Urinary bladder (tissue), 4 donors: Measurements from ENCODE around the gene TTYH1. TPM values are rescaled to one million over a fixed set of nuclear protein-coding genes. Genes with fewer than 3 reads are reported as not detected.

Source experiments
- DNase-seq: peaks from one replicate; pipeline ENCODE4 v3.0.0-alpha.2; 2015; ENCODE audit errors: extremely low spot score
- H3K27ac ChIP-seq: one replicate; pipeline ENCODE4 v1.5.1; 2013; ENCODE audit warnings: low read depth, mild to moderate bottlenecking, moderate library complexity
- H3K36me3 ChIP-seq: one replicate; pipeline ENCODE4 v1.6.1; 2013; ENCODE audit warnings: mild to moderate bottlenecking, moderate library complexity; ENCODE audit not compliant: insufficient read depth
- H3K4me1 ChIP-seq: one replicate; pipeline ENCODE4 v1.6.1; 2013; ENCODE audit warnings: mild to moderate bottlenecking, moderate library complexity; ENCODE audit not compliant: insufficient read depth
- H3K4me3 ChIP-seq: one replicate; pipeline ENCODE4 v1.5.1; 2013; ENCODE audit warnings: low read depth, low read length
- WGBS: extraction: QIAGEN DNeasy Blood & Tissue Kit; methylation state at CpG from one replicate; pipeline ENCODE4 v1.1.7; 2013; 5-methylcytosine and 5-hydroxymethylcytosine counted together
- polyA plus RNA-seq: library from polyadenylated mRNA; stranded (reverse); fragments of 200-250 nt; gene quantifications from one replicate; pipeline ENCODE4 v1.2.3, GENCODE V29; 2013
- small RNA-seq: library from RNA; depleted of rRNA; stranded (forward); fragments of <200 nt; gene quantifications from one replicate; pipeline ENCODE3, GENCODE V24; 2014
- total RNA-seq: library from RNA; depleted of rRNA; stranded (reverse); fragments of >200 nt; gene quantifications from one replicate; pipeline ENCODE4 v1.2.3, GENCODE V29; 2014
- donor health status: healthy with polysubstance abuse.
- donor health status: healthy.

Gene TTYH1
- total and polyA plus RNA-seq, 2 donors, result 3.6 to 3.7 TPM

DNA sequence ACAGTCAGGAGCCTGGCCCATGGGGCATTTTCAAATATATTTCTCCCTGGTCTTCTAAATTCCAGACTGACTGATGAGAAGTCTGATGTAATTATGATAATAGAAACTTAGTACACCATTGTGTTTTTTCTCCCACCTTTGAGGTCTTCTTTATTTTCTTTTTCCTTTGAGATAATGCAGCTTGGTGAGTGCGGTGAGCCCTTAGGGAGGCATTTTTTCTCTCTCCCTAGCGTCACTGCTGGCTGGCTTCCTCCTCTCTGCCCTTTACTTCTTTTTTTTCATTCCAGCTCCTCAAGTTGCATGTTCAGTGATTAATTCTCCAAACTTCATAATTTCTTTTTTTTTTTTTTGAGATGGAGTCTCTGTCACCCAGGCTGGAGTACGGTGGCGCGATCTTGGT, 70.6 kb downstream of the TTYH1 start:
- Histone ChIP-seq H3K36me3 (no peaks in the 10 kb centered on the region), H3K27ac (no peak overlapping the region), H3K4me1 (no peaks in the 10 kb centered on the region), H3K4me3 (no peak overlapping the region)
- DNase-seq, result no peak
- WGBS, result 66% methylated on average over 5 of the region's 5 CpGs

Small RNA genes within 50 kb of the gene (small RNA-seq; reads per million reads assigned to genes)
- not detected for gene AC245884.3

Other genes with a start within 250 kb of the TTYH1 start
- gene TMC4, start 242.3 kb upstream of the TTYH1 start, total RNA-seq, result 15.4 TPM
- 16.0 TPM for gene TMC4, start 242.3 kb upstream of the TTYH1 start, polyA plus RNA-seq
- gene MBOAT7, start 225.9 kb upstream of the TTYH1 start, total RNA-seq, result 22.9 TPM
- gene MBOAT7, start 225.9 kb upstream of the TTYH1 start, polyA plus RNA-seq, result 69.7 TPM
- gene TSEN34, start 224.2 kb upstream of the TTYH1 start, total RNA-seq, result 31.1 TPM
- gene TSEN34, start 224.2 kb upstream of the TTYH1 start, polyA plus RNA-seq, result 81.4 TPM
- gene RPS9, start 214.6 kb upstream of the TTYH1 start, total RNA-seq, result 2,561 TPM
- gene RPS9, start 214.6 kb upstream of the TTYH1 start, polyA plus RNA-seq, result 3,100 TPM
- gene LILRB3, start 192.5 kb upstream of the TTYH1 start, total RNA-seq, result 2.9 TPM
- 7.2 TPM for gene LILRB3, start 192.5 kb upstream of the TTYH1 start, polyA plus RNA-seq
- 0.95 TPM for gene LILRA6, start 172.7 kb upstream of the TTYH1 start, total RNA-seq
- 3.4 TPM for gene LILRA6, start 172.7 kb upstream of the TTYH1 start, polyA plus RNA-seq
- gene LILRB5, start 158.2 kb upstream of the TTYH1 start, total RNA-seq, result 4.2 TPM
- gene LILRB5, start 158.2 kb upstream of the TTYH1 start, polyA plus RNA-seq, result 5.6 TPM
- gene LILRB2, start 134.4 kb upstream of the TTYH1 start, total RNA-seq, result 1.3 TPM
- 6.2 TPM for gene LILRB2, start 134.4 kb upstream of the TTYH1 start, polyA plus RNA-seq
- 1.3 TPM for gene LILRA5, start 102.3 kb upstream of the TTYH1 start, total RNA-seq
- gene LILRA5, start 102.3 kb upstream of the TTYH1 start, polyA plus RNA-seq, result 7.3 TPM
- gene LILRA4, start 76.3 kb upstream of the TTYH1 start, total RNA-seq, result not detected
- gene LILRA4, start 76.3 kb upstream of the TTYH1 start, polyA plus RNA-seq, result not detected
- gene LAIR1, start 50.5 kb upstream of the TTYH1 start, total RNA-seq, result 11.8 TPM
- 21.3 TPM for gene LAIR1, start 50.5 kb upstream of the TTYH1 start, polyA plus RNA-seq
- gene LENG8, start 33.7 kb downstream of the TTYH1 start, total RNA-seq, result 49.7 TPM
- gene LENG8, start 33.7 kb downstream of the TTYH1 start, polyA plus RNA-seq, result 121 TPM
- 3.3 TPM for gene LENG9, start 48.3 kb downstream of the TTYH1 start, total RNA-seq
- 6.2 TPM for gene LENG9, start 48.3 kb downstream of the TTYH1 start, polyA plus RNA-seq
- 31.4 TPM for gene CDC42EP5, start 57.8 kb downstream of the TTYH1 start, total RNA-seq
- 42.4 TPM for gene CDC42EP5, start 57.8 kb downstream of the TTYH1 start, polyA plus RNA-seq
- not detected for gene LAIR2, start 87.4 kb downstream of the TTYH1 start, total RNA-seq
- not detected for gene LAIR2, start 87.4 kb downstream of the TTYH1 start, polyA plus RNA-seq
- gene LILRA2, start 158.3 kb downstream of the TTYH1 start, total RNA-seq, result 0.95 TPM
- 1.9 TPM for gene LILRA2, start 158.3 kb downstream of the TTYH1 start, polyA plus RNA-seq
- 0.26 TPM for gene LILRA1, start 178.2 kb downstream of the TTYH1 start, total RNA-seq
- 0.63 TPM for gene LILRA1, start 178.2 kb downstream of the TTYH1 start, polyA plus RNA-seq
- gene LILRB1, start 215.0 kb downstream of the TTYH1 start, total RNA-seq, result 1.3 TPM
- gene LILRB1, start 215.0 kb downstream of the TTYH1 start, polyA plus RNA-seq, result 1.7 TPM
- gene LILRB4, start 247.5 kb downstream of the TTYH1 start, total RNA-seq, result 1.1 TPM
- gene LILRB4, start 247.5 kb downstream of the TTYH1 start, polyA plus RNA-seq, result 3.1 TPM